H1 (cell line): Measurements from ENCODE around the gene TYRO3. TPM values are rescaled to one million over a fixed set of nuclear protein-coding genes. Genes with fewer than 3 reads are reported as not detected.
A peak's percentile ranks its signal among the peaks of the same experiment; 100 is the strongest.

Source experiments
- CTCF ChIA-PET: fragments of 300-600 bp; sonication (Branson Sonifier 250); formaldehyde crosslinking; loops from one replicate; lab custom pipeline; 2021; ENCODE audit not compliant: partially characterized antibody; lab: Charles Lee
- POLR2A ChIA-PET: fragments of 300-600 bp; sonication (Branson Sonifier 250); formaldehyde crosslinking; loops from one replicate; lab custom pipeline; 2021; ENCODE audit warnings: inconsistent platforms; ENCODE audit not compliant: partially characterized antibody; lab: Charles Lee
- DNase-seq, 2 experiments: peaks; one replicate each; pipeline versions ENCODE4 v3.0.0 to v3.0.0-alpha.2; 2010 to 2022; ENCODE audit warnings: low spot score in 2 of 2, low read depth in 1 of 2, mixed read lengths in 1 of 2
- FAIRE-seq: peaks from 2 replicates; lab custom pipeline; 2011; peaks lifted over from hg19 to GRCh38; lab: Jason Lieb, UNC
- H2AFZ ChIP-seq: 2 replicates; pipeline ENCODE4 v1.8.1; 2012; ENCODE audit warnings: low read length, inconsistent platforms
- H2AK5ac ChIP-seq: 2 replicates; pipeline ENCODE4 v1.6.1; 2013; ENCODE audit warnings: low read depth, low read length
- H2BK120ac ChIP-seq: replicated peaks from 2 replicates; pipeline ENCODE3; 2013; ENCODE audit warnings: low read depth, low read length, inconsistent platforms
- H2BK12ac ChIP-seq: 2 replicates; pipeline ENCODE4 v1.6.1; 2013; ENCODE audit warnings: low read depth, low read length
- H2BK15ac ChIP-seq: 2 replicates; pipeline ENCODE4 v1.6.1; 2013; ENCODE audit warnings: low read length
- H2BK20ac ChIP-seq: 2 replicates; pipeline ENCODE4 v1.6.1; 2013; ENCODE audit warnings: low read length
- H2BK5ac ChIP-seq: 2 replicates; pipeline ENCODE4 v1.6.1; 2013; ENCODE audit warnings: low read depth, low read length
- H3K14ac ChIP-seq: 2 replicates; pipeline ENCODE4 v1.6.1; 2013; ENCODE audit warnings: inconsistent platforms; ENCODE audit not compliant: insufficient read length
- H3K18ac ChIP-seq: 2 replicates; pipeline ENCODE4 v1.6.1; 2013; ENCODE audit warnings: low read length; ENCODE audit errors: extremely low read depth
- H3K23ac ChIP-seq: 2 replicates; pipeline ENCODE4 v1.6.1; 2013; ENCODE audit warnings: inconsistent platforms; ENCODE audit not compliant: insufficient read length
- H3K23me2 ChIP-seq: 2 replicates; pipeline ENCODE4 v1.6.1; 2013; ENCODE audit warnings: low read depth, low read length
- H3K27ac ChIP-seq: 2 replicates; pipeline ENCODE4 v1.6.1; 2011; ENCODE audit warnings: low read depth, low read length, inconsistent platforms
- H3K27me3 ChIP-seq, 4 experiments: replicated peaks in 1 of 4; 1 replicate in 1 of 4; 2 replicates in 3 of 4; pipeline versions ENCODE4 v1.6.1 to v1.8.1; 2011 to 2013; ENCODE audit warnings: low read length in 3 of 4, mild to moderate bottlenecking in 3 of 4, inconsistent platforms in 2 of 4, mixed read lengths in 2 of 4, moderate library complexity in 1 of 4; ENCODE audit not compliant: control insufficient read depth in 3 of 4, insufficient read depth in 3 of 4; ENCODE audit errors: extremely low read depth in 1 of 4
- H3K36me3 ChIP-seq, 4 experiments: 2 replicates each; pipeline versions ENCODE4 v1.6.1 to v1.8.1; 2011 to 2013; ENCODE audit warnings: mild to moderate bottlenecking in 4 of 4, low read length in 3 of 4, moderate library complexity in 2 of 4, control low read depth in 1 of 4, inconsistent platforms in 1 of 4; ENCODE audit not compliant: insufficient read depth in 4 of 4, control insufficient read depth in 2 of 4
- H3K4ac ChIP-seq: replicated peaks from 2 replicates; pipeline ENCODE3; 2013; ENCODE audit warnings: low read length, low read depth, mixed read lengths, inconsistent platforms; ENCODE audit not compliant: insufficient read length
- H3K4me1 ChIP-seq, 4 experiments: replicated peaks in 1 of 4; 1 replicate in 1 of 4; 2 replicates in 3 of 4; pipeline versions ENCODE4 v1.6.1 to v1.8.1; 2011 to 2013; ENCODE audit warnings: low read length in 3 of 4, inconsistent platforms in 2 of 4, mixed read lengths in 1 of 4; ENCODE audit not compliant: insufficient read depth in 4 of 4, control insufficient read depth in 3 of 4
- H3K4me2 ChIP-seq, 2 experiments: 2 replicates each; pipeline versions ENCODE4 v1.6.1 to v1.8.1; 2011 to 2013; ENCODE audit warnings: low read depth in 2 of 2, low read length in 2 of 2, control low read depth in 1 of 2, inconsistent platforms in 1 of 2, mild to moderate bottlenecking in 1 of 2; ENCODE audit not compliant: insufficient read depth in 1 of 2
- H3K4me3 ChIP-seq, 4 experiments: fragments of 200-600, 300-600 bp in 1 of 4; sonication (generic), shearing (Covaris generic), sonication (Bioruptor Twin) in 1 of 4; 2 replicates each; pipeline versions ENCODE4 v1.5.1 to v1.8.1; 2011 to 2016; ENCODE audit warnings: low read length in 4 of 4, low read depth in 3 of 4, control low read depth in 2 of 4, inconsistent platforms in 2 of 4, mild to moderate bottlenecking in 2 of 4, mixed read lengths in 1 of 4, moderate library complexity in 1 of 4; ENCODE audit not compliant: insufficient read depth in 2 of 4; ENCODE audit errors: extremely low read depth in 1 of 4
- H3K56ac ChIP-seq: replicated peaks from 2 replicates; pipeline ENCODE3; 2013; ENCODE audit warnings: low read depth, mild to moderate bottlenecking, mixed read lengths, low read length, inconsistent platforms; ENCODE audit not compliant: insufficient read length
- H3K79me1 ChIP-seq: 2 replicates; pipeline ENCODE4 v1.6.1; 2013; ENCODE audit warnings: low read depth, low read length, control low read depth
- H3K79me2 ChIP-seq, 2 experiments: 2 replicates each; pipeline versions ENCODE4 v1.6.1 to v1.8.1; 2012 to 2013; ENCODE audit warnings: low read length in 2 of 2, mild to moderate bottlenecking in 2 of 2, inconsistent platforms in 1 of 2; ENCODE audit not compliant: insufficient read depth in 2 of 2, control insufficient read depth in 1 of 2
- H3K9ac ChIP-seq, 4 experiments: replicated peaks in 1 of 4; 1 replicate in 1 of 4; 2 replicates in 3 of 4; pipeline versions ENCODE4 v1.6.1 to v1.8.1; 2011 to 2013; ENCODE audit warnings: low read depth in 3 of 4, low read length in 3 of 4, control low read depth in 2 of 4, mild to moderate bottlenecking in 2 of 4, moderate library complexity in 2 of 4, inconsistent platforms in 1 of 4; ENCODE audit errors: extremely low read depth in 1 of 4
- H3K9me3 ChIP-seq, 2 experiments: 2 replicates each; pipeline versions ENCODE4 v1.6.1 to v1.8.1; 2012 to 2013; ENCODE audit warnings: mild to moderate bottlenecking in 2 of 2, moderate library complexity in 2 of 2, control low read depth in 1 of 2, inconsistent platforms in 1 of 2, low read depth in 1 of 2, low read length in 1 of 2, mixed read lengths in 1 of 2; ENCODE audit not compliant: insufficient read depth in 2 of 2
- H4K20me1 ChIP-seq, 2 experiments: replicated peaks in 1 of 2; 2 replicates each; pipeline versions ENCODE3 to v1.8.1; 2011 to 2013; ENCODE audit warnings: inconsistent platforms in 2 of 2, low read length in 2 of 2, mild to moderate bottlenecking in 1 of 2; ENCODE audit not compliant: insufficient read depth in 2 of 2, control insufficient read depth in 1 of 2
- H4K5ac ChIP-seq: 2 replicates; pipeline ENCODE4 v1.6.1; 2013; ENCODE audit warnings: low read length, low read depth, mixed read lengths, inconsistent platforms; ENCODE audit not compliant: insufficient read length
- H4K8ac ChIP-seq: 2 replicates; pipeline ENCODE4 v1.8.0; 2013; ENCODE audit warnings: mild to moderate bottlenecking, moderate library complexity, low read length, inconsistent platforms; ENCODE audit not compliant: insufficient read depth; ENCODE audit errors: extremely low read depth
- H4K91ac ChIP-seq: replicated peaks from 2 replicates; pipeline ENCODE3; 2013; ENCODE audit warnings: low read length, mixed read lengths, inconsistent platforms; ENCODE audit not compliant: insufficient read length
- SP4 ChIP-seq: IDR thresholded peaks from 2 replicates; pipeline ENCODE4 v1.6.1; 2012; ENCODE audit warnings: low read length, inconsistent platforms
- SUZ12 ChIP-seq: fragments of 200-600 bp; sonication (generic); IDR thresholded peaks from 2 replicates; pipeline ENCODE4 v1.6.1; 2012; ENCODE audit warnings: mild to moderate bottlenecking, inconsistent platforms, low read length, moderate library complexity, mixed read lengths
- WGBS, 2 experiments: shearing (Covaris generic) in 1 of 2; methylation state at CpG; one replicate each; pipeline versions ENCODE4 v1.1.6 to v1.1.7; 2013 to 2015; ENCODE audit warnings: low lambda C conversion rate in 2 of 2, mixed read lengths in 2 of 2, inconsistent platforms in 1 of 2, low coverage in 1 of 2, missing lambda C conversion rate in 1 of 2; ENCODE audit not compliant: insufficient replicate concordance in 2 of 2, insufficient coverage in 1 of 2, insufficient read length in 1 of 2; ENCODE audit errors: extremely low coverage in 1 of 2, missing lambda C conversion rate in 1 of 2; 5-methylcytosine and 5-hydroxymethylcytosine counted together
- polyA plus RNA-seq, 7 experiments: library from polyadenylated mRNA; depleted of rRNA in 3 of 7; stranded (reverse) in 5 of 7; unstranded in 2 of 7; fragments of >200 nt in 5 of 7; fragments of 200-250 nt in 2 of 7; gene quantifications; 1 replicate in 5 of 7; 2 replicates in 1 of 7; 4 replicates in 1 of 7; pipeline versions ENCODE4 v1.2.1 to v1.2.3, GENCODE V29; 2011 to 2013; ENCODE audit warnings: missing spikeins in 2 of 7, mixed read lengths in 2 of 7
- total RNA-seq: library from RNA; stranded (reverse); fragmentation: NEBNext Ultra II Directional; extraction: Animal tissue kit (Norgen Biotek cat#: 25700); gene quantifications from 2 replicates; pipeline ENCODE4 v1.2.1, GENCODE V29; 2021
- TF ChIP-seq, protein P1 (sequence below): IDR thresholded peaks from 2 replicates; pipeline ENCODE4 v1.6.1; 2012; ENCODE audit warnings: low read length, inconsistent platforms

TYRO3 gene
- total and polyA plus RNA-seq, 2 of the 8 experiments (the other 6 are each of a cell fraction or from before 2014, with no cell fraction given): 82.7 to 98.8 TPM

DNA sequence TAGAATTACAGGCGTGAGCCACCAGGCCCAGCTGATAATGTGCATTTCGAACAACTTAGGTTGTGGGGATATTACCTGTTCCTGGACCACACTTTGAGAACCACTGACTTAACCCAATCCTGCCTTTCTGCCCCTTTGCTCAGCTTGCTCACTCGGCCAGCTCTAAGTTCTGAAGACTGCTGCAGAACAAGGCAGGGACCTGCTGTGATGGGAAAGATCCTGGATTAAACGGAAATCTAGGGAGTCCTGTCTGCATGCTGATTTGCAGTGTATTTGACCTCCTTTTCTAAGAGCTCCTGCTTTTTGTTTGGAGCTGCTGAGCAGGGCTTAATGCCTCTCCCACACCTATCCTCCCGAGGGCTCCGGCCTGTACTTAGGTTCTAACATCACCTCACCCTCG lies 48.3 kb upstream of the TYRO3 start:
- Histone ChIP-seq H2AFZ (no peak overlapping the region), H3K79me2 (no peaks in the 10 kb centered on the region), H2BK120ac (no peak overlapping the region), H4K91ac (no peak overlapping the region), H3K4me3 (peak overlapping the region in 2 of 4 experiments; percentile 4 to 65; a peak in 4 of 8 replicates), H3K56ac (no peak overlapping the region), H3K23ac (no peak overlapping the region), H4K8ac (no peak overlapping the region), H3K27me3 (peaks cover 32 to 78% (median 66%) of the 10 kb centered on the region in 4 experiments), H3K79me1 (no peaks in the 10 kb centered on the region), H3K27ac (no peak overlapping the region), H3K4me2 (peak overlapping the region; percentile 90 to 96; a peak in 3 of 4 replicates), H3K14ac (no peak overlapping the region), H3K18ac (no peak overlapping the region; the same call in 1 of the 2 replicates), H2AK5ac (no peak overlapping the region), H2BK15ac (no peak overlapping the region), H2BK5ac (no peak overlapping the region), H3K23me2 (peaks cover 15% of the 10 kb centered on the region), H3K9me3 (no peaks in the 10 kb centered on the region), H4K5ac (no peak overlapping the region), H3K4me1 (peaks cover 0 to 26% (median 13%) of the 10 kb centered on the region in 4 experiments; a peak in 5 of 7 replicates), H3K36me3 (peaks cover 0 to 8% (median 0%) of the 10 kb centered on the region in 4 experiments; a peak in 1 of 8 replicates), H3K4ac (no peak overlapping the region), H2BK20ac (no peak overlapping the region), H3K9ac (no peak overlapping the region; a peak in 1 of 7 replicates), H2BK12ac (no peak overlapping the region), H4K20me1 (peaks cover 0 to 12% of the 10 kb centered on the region in 2 experiments)
- FAIRE-seq: no peak
- no peak for DNase-seq
- ChIA-PET CTCF (interaction anchor here (0.6 to 2.3 kb wide), 6 partner anchors 11 to 192 kb away, joined by 3 to 7 read pairs (median 4); no protein-coding TSS in a partner anchor), POLR2A (interaction anchor here (1.1 to 1.8 kb wide), 2 partner anchors 10 to 17 kb away, joined by 6 read pairs; partner anchors contain the start of gene ITPKA)
- 53% methylated on average over 4 of the region's 7 CpGs; no CpG with 5 or more reads in 1 of the 2 experiments for WGBS, 2 experiments
- TF ChIP-seq, protein P1, sequence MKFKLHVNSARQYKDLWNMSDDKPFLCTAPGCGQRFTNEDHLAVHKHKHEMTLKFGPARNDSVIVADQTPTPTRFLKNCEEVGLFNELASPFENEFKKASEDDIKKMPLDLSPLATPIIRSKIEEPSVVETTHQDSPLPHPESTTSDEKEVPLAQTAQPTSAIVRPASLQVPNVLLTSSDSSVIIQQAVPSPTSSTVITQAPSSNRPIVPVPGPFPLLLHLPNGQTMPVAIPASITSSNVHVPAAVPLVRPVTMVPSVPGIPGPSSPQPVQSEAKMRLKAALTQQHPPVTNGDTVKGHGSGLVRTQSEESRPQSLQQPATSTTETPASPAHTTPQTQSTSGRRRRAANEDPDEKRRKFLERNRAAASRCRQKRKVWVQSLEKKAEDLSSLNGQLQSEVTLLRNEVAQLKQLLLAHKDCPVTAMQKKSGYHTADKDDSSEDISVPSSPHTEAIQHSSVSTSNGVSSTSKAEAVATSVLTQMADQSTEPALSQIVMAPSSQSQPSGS: no peak
- TF ChIP-seq SP4: no peak
- TF ChIP-seq SUZ12: peak; percentile 1; the same call in 1 of the 2 replicates
